HL-60 (cell line): Measurements from ENCODE around the gene NR5A1.

Experiments used
- POLR2AphosphoS5 ChIP-seq: IDR thresholded peaks from 2 replicates; pipeline ENCODE4 v1.6.1; 2012; ENCODE audit warnings: low read depth
- SPI1 ChIP-seq: IDR thresholded peaks from 2 replicates; pipeline ENCODE4 v1.6.1; 2012; ENCODE audit warnings: low read depth, mild to moderate bottlenecking, borderline replicate concordance
- TF ChIP-seq, protein P1 (sequence below): IDR thresholded peaks from one replicate; pipeline ENCODE4 v1.5.1; 2011; ENCODE audit warnings: low read length, control low read depth, inconsistent platforms; ENCODE audit not compliant: insufficient read depth
- TF ChIP-seq, protein P2 (sequence below): IDR thresholded peaks from 2 replicates; pipeline ENCODE4 v1.6.1; 2012; ENCODE audit warnings: low read depth; ENCODE audit not compliant: insufficient replicate concordance

DNA sequence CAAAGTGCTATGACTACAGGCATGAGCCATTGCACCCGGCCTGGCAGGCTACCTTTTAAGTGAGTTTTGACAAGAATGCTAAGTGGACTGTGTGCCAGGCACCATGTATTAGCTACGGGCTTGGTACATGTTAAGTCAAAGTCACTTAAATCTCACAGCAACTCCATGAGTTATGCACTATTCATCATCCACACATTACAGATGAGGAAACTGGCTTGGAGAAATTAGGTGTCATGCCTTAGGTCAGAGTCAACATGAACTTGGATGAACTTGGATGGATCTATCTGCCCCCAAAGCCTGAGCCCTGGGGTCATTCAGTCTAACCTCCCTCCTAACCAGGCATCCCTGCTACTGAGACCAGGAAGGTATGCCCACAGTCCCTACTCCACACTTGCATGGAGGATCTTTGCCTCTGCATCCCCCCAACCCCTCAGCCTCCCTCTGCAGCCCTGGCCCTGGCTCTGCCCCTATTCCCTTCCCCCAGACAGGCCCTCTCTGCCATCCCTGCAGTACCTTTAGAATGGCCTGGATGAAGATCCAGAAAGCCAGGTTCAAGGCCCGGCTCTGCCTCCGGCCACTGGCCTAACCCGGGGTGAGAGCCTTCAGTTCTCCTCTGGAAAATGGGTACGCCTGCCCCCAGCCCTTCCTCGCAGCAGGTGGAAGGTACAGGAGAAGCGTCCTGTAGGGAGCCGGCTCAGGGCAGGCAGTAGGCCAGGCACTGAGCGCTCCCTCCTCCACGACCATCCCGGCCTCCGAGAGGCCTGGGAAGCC, 57.6 kb downstream of the NR5A1 start:
- TF ChIP-seq, protein P1, sequence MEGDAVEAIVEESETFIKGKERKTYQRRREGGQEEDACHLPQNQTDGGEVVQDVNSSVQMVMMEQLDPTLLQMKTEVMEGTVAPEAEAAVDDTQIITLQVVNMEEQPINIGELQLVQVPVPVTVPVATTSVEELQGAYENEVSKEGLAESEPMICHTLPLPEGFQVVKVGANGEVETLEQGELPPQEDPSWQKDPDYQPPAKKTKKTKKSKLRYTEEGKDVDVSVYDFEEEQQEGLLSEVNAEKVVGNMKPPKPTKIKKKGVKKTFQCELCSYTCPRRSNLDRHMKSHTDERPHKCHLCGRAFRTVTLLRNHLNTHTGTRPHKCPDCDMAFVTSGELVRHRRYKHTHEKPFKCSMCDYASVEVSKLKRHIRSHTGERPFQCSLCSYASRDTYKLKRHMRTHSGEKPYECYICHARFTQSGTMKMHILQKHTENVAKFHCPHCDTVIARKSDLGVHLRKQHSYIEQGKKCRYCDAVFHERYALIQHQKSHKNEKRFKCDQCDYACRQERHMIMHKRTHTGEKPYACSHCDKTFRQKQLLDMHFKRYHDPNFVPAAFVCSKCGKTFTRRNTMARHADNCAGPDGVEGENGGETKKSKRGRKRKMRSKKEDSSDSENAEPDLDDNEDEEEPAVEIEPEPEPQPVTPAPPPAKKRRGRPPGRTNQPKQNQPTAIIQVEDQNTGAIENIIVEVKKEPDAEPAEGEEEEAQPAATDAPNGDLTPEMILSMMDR: no peak
- TF ChIP-seq, protein P2, sequence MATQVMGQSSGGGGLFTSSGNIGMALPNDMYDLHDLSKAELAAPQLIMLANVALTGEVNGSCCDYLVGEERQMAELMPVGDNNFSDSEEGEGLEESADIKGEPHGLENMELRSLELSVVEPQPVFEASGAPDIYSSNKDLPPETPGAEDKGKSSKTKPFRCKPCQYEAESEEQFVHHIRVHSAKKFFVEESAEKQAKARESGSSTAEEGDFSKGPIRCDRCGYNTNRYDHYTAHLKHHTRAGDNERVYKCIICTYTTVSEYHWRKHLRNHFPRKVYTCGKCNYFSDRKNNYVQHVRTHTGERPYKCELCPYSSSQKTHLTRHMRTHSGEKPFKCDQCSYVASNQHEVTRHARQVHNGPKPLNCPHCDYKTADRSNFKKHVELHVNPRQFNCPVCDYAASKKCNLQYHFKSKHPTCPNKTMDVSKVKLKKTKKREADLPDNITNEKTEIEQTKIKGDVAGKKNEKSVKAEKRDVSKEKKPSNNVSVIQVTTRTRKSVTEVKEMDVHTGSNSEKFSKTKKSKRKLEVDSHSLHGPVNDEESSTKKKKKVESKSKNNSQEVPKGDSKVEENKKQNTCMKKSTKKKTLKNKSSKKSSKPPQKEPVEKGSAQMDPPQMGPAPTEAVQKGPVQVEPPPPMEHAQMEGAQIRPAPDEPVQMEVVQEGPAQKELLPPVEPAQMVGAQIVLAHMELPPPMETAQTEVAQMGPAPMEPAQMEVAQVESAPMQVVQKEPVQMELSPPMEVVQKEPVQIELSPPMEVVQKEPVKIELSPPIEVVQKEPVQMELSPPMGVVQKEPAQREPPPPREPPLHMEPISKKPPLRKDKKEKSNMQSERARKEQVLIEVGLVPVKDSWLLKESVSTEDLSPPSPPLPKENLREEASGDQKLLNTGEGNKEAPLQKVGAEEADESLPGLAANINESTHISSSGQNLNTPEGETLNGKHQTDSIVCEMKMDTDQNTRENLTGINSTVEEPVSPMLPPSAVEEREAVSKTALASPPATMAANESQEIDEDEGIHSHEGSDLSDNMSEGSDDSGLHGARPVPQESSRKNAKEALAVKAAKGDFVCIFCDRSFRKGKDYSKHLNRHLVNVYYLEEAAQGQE: no peak
- no peak for TF ChIP-seq POLR2AphosphoS5
- no peak for TF ChIP-seq SPI1
